HG02588 (cell line): ENCODE results near the gene NFE2L1.

Experiments
- ATAC-seq: cut with Tn5 transposase; IDR thresholded peaks from one replicate; pipeline ENCODE4 v1.9.1; 2021; ENCODE audit warnings: mild to moderate bottlenecking, moderate library complexity; ENCODE audit not compliant: unreplicated experiment

The NFE2L1 gene

GRCh38 chr17:48107137-48108055 lies 59.2 kb downstream of the NFE2L1 start, which contains the start of gene SNX11:
Gene SNX11 (plus strand): TSS chr17:48107766. CDS start chr17:48112044, 4,278 bp downstream.
- ATAC-seq, result peak; percentile 75

GRCh38 chr17:48110761-48111160 lies 62.6 kb downstream of the NFE2L1 start:
- ATAC-seq, result no peak
